MCF 10A (cell line): ENCODE measurements around the gene ENG. TPM values are rescaled to one million over a fixed set of nuclear protein-coding genes. Genes with fewer than 3 reads are reported as not detected.

Experiments
- BruUV-seq: library from RNA; stranded (reverse); fragments of 400-500 nt; replicated peaks from 2 replicates; lab custom pipeline; 2021; lab: Mats Ljungman, UMichigan
- CTCF ChIA-PET: fragments of 300-600 bp; sonication (Branson Sonifier 250); formaldehyde crosslinking; extraction: SDS; loops from one replicate; lab custom pipeline; 2021; ENCODE audit warnings: antibody characterized with exemption, inconsistent platforms; lab: Yijun Ruan, JAX
- POLR2A ChIA-PET: fragments of 300-600, 350-650 bp; sonication (Branson Sonifier 250); formaldehyde crosslinking; extraction: SDS; loops from one replicate; lab custom pipeline; 2020; ENCODE audit warnings: antibody characterized with exemption, inconsistent platforms; lab: Yijun Ruan, JAX
- DNase-seq: peaks from one replicate; pipeline ENCODE4 v3.0.0-alpha.2; 2018; ENCODE audit not compliant: unreplicated experiment
- H3K27ac Mint-ChIP-seq: one replicate; pipeline ENCODE4 v1.8.0; 2022; ENCODE audit warnings: mild to moderate bottlenecking, low read depth, mixed read lengths; ENCODE audit not compliant: unreplicated experiment
- H3K27me3 Mint-ChIP-seq: one replicate; pipeline ENCODE4 v1.8.0; 2022; ENCODE audit warnings: mixed read lengths; ENCODE audit not compliant: insufficient read depth, unreplicated experiment
- H3K36me3 Mint-ChIP-seq: one replicate; pipeline ENCODE4 v1.8.0; 2022; ENCODE audit warnings: mild to moderate bottlenecking, moderate library complexity, mixed read lengths; ENCODE audit not compliant: insufficient read depth, unreplicated experiment
- H3K4me1 Mint-ChIP-seq: one replicate; pipeline ENCODE4 v1.8.0; 2022; ENCODE audit warnings: mixed read lengths; ENCODE audit not compliant: insufficient read depth, unreplicated experiment
- H3K4me3 Mint-ChIP-seq: one replicate; pipeline ENCODE4 v1.8.0; 2022; ENCODE audit warnings: mild to moderate bottlenecking, moderate library complexity, mixed read lengths; ENCODE audit not compliant: unreplicated experiment
- H3K9me3 Mint-ChIP-seq: one replicate; pipeline ENCODE4 v1.8.0; 2022; ENCODE audit warnings: mixed read lengths; ENCODE audit not compliant: unreplicated experiment
- intact Hi-C: fragments of 100-400 bp; cut with micrococcal nuclease; formaldehyde crosslinking; loops from 2 replicates; pipeline ENCODE4 v1.14.1; 2022
- microRNA-seq: library from miRNA; unstranded; fragments of <30 nt; microRNA quantifications from one replicate; pipeline ENCODE4 v1.2.0, GENCODE V29; 2022
- total RNA-seq: library from RNA; stranded (reverse); gene quantifications from 2 replicates; pipeline ENCODE4 v1.2.3, GENCODE V29; 2022
- TF ChIP-seq, protein P1 (sequence below): fragments of 200-600 bp; IDR thresholded peaks from one replicate; pipeline ENCODE4 v1.8.0; 2022; ENCODE audit warnings: antibody characterized with exemption, mild to moderate bottlenecking; ENCODE audit not compliant: unreplicated experiment

The ENG gene
- total RNA-seq, 1 experiment from 2014 or later = 22.1 TPM

DNA sequence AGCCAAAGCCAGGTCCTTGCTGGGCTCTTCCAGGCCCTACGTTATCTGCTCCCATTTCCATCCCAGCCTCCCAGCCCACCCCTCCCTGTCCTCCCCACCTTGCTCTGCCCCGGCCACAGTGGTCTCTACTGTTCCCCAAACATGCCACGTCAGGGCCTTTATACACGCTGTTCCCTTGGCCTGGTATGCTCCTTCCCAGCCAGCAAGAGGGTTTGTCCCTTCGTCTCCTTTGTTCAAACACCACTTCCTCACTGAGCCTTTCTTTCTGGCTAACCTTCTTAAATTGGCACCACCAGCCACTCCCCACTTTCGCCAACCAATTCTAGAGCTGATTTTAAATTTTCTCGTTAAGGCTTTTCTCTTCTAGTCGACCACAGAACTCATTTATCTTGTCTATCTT, 85.8 kb downstream of the ENG start:
- CTCF ChIA-PET = interaction anchor here (1.4 to 1.8 kb wide), 3 partner anchors 16 to 29 kb away, joined by 3 to 6 read pairs (median 3); no protein-coding TSS in a partner anchor
- POLR2A ChIA-PET = interaction anchor here (2.0 to 4.9 kb wide), 2 partner anchors 28 to 33 kb away, joined by 7 to 50 read pairs; partner anchors contain the start of gene TOR2A
- no TSS peak for BruUV-seq
- no peak for DNase-seq
- Mint-ChIP-seq H3K4me1 (no peaks in the 10 kb centered on the region), H3K4me3 (no peak overlapping the region), H3K27me3 (no peaks in the 10 kb centered on the region), H3K27ac (no peak overlapping the region), H3K36me3 (no peaks in the 10 kb centered on the region), H3K9me3 (peaks cover 7% of the 10 kb centered on the region)
- intact Hi-C loops = no loop called here
- TF ChIP-seq, protein P1, sequence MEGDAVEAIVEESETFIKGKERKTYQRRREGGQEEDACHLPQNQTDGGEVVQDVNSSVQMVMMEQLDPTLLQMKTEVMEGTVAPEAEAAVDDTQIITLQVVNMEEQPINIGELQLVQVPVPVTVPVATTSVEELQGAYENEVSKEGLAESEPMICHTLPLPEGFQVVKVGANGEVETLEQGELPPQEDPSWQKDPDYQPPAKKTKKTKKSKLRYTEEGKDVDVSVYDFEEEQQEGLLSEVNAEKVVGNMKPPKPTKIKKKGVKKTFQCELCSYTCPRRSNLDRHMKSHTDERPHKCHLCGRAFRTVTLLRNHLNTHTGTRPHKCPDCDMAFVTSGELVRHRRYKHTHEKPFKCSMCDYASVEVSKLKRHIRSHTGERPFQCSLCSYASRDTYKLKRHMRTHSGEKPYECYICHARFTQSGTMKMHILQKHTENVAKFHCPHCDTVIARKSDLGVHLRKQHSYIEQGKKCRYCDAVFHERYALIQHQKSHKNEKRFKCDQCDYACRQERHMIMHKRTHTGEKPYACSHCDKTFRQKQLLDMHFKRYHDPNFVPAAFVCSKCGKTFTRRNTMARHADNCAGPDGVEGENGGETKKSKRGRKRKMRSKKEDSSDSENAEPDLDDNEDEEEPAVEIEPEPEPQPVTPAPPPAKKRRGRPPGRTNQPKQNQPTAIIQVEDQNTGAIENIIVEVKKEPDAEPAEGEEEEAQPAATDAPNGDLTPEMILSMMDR = no peak

DNA sequence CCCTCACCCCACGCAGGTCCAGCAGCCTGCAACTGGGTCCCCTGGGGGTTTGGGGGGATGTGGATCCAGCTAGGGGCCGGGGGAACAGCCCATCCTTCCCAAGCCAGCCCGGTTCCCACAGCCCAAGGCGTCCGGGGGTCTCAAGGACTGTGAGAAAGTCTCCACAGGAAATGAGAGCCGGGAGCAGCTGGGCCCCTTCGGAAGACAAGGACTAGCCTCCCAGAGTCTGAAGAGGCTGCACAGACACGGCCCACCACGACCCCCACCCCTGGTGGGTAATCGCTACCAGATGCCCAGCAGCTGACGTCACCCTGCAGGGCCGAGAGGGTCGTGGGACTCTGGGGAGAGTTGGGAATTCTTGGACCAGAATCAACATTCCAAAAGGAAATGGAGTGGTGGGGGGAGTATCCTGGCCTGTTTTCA, 86.5 kb downstream of the ENG start:
- POLR2A ChIA-PET = interaction anchor here (2.0 to 4.9 kb wide), 2 partner anchors 27 to 33 kb away, joined by 7 to 50 read pairs; partner anchors contain the start of gene TOR2A
- Mint-ChIP-seq H3K36me3 (no peaks in the 10 kb centered on the region), H3K27me3 (peaks cover 3% of the 10 kb centered on the region), H3K4me1 (no peaks in the 10 kb centered on the region), H3K9me3 (peaks cover 7% of the 10 kb centered on the region), H3K4me3 (no peak overlapping the region), H3K27ac (no peak overlapping the region)
- TF ChIP-seq, protein P1 = no peak
- intact Hi-C loops = no loop called here
- no TSS peak for BruUV-seq
- CTCF ChIA-PET = interaction anchor here (0.6 to 2.6 kb wide), 4 partner anchors 17 to 154 kb away, joined by 3 to 6 read pairs (median 4); no protein-coding TSS in a partner anchor
- DNase-seq = no peak

DNA sequence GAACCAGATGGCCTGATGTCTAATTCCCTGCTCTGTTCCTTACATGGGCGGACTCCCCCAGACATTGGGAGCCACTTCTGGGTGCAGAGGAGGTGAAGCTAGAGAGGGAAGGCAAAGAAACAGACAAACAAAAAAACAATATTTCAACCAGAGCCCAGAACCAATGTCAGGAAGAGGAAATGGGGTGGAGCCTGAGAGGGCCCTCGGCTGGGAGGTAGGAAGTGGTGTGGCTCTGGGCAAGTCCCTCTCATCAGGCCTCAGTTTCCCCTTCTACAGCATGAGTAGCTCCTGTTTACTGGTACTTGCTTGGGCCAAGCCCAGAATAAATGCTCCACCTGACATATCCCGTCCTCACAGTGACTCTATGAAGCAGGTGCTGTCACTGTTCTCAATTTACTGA, 87.0 kb downstream of the ENG start:
- no peaks in the 10 kb centered on the region for H3K4me1 Mint-ChIP-seq
- BruUV-seq = no TSS peak
- no peak overlapping the region for H3K4me3 Mint-ChIP-seq
- no peak for DNase-seq
- CTCF ChIA-PET = interaction anchor here (0.6 to 2.6 kb wide), 4 partner anchors 17 to 154 kb away, joined by 3 to 6 read pairs (median 6); partner anchors contain the start of gene TTC16
- peaks cover 7% of the 10 kb centered on the region for H3K9me3 Mint-ChIP-seq
- POLR2A ChIA-PET = interaction anchor here (4.9 kb wide), 1 partner anchor 27 kb away, joined by 50 read pairs; no protein-coding TSS in a partner anchor
- intact Hi-C loops = no loop called here
- TF ChIP-seq, protein P1 = no peak
- peaks cover 8% of the 10 kb centered on the region for H3K27me3 Mint-ChIP-seq
- no peak overlapping the region for H3K27ac Mint-ChIP-seq
- H3K36me3 Mint-ChIP-seq = no peaks in the 10 kb centered on the region

DNA sequence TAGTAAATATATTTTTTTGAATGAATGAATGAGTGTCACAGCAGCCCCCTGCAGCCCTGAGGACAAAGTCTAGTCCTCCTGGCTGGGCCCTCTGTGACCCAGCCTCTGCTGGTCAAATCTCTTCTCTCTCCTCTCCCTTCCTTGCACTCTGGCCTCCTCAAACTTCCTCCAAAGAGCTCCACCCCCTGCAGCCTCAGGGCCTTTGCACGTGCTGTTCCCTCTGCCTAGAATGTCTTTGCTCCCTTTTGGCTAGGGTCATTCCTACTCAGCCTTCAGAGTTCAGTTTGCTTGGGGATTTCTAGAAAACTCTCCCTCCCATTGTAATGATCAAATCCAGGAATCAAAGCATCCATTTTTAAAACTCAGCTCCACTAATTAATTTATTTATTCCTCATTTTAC, 89.0 kb downstream of the ENG start:
- intact Hi-C loops = no loop called here
- no peaks in the 10 kb centered on the region for H3K4me1 Mint-ChIP-seq
- H3K9me3 Mint-ChIP-seq = peaks cover 7% of the 10 kb centered on the region
- no peak overlapping the region for H3K4me3 Mint-ChIP-seq
- TF ChIP-seq, protein P1 = no peak
- no peaks in the 10 kb centered on the region for H3K36me3 Mint-ChIP-seq
- BruUV-seq = no TSS peak
- peaks cover 15% of the 10 kb centered on the region for H3K27me3 Mint-ChIP-seq
- ChIA-PET CTCF (interaction anchor here (0.9 to 2.6 kb wide), 4 partner anchors 31 to 156 kb away, joined by 3 to 7 read pairs (median 4); partner anchors contain the start of gene TOR2A), POLR2A (interaction anchor here (0.6 to 1.3 kb wide), 5 partner anchors 9 to 1123 kb away, joined by 3 to 6 read pairs (median 3); no protein-coding TSS in a partner anchor)
- no peak for DNase-seq
- H3K27ac Mint-ChIP-seq = no peak overlapping the region

Small RNA genes lying within 50 kb of the gene (microRNA-seq; reads per million reads assigned to microRNA genes)
- gene MIR2861 = not detected
- not detected for gene MIR3960
- gene MIR4672 = not detected

Other genes starting within 250 kb of the ENG start
- gene STXBP1, start 242.4 kb downstream of the ENG start, total RNA-seq = 20.0 and 36.6 TPM in 2 replicates
- gene CFAP157, start 147.7 kb downstream of the ENG start, total RNA-seq = not detected in 2 replicates
- 35.2 and 37.8 TPM in 2 replicates for gene PTRH1, start 139.0 kb downstream of the ENG start, total RNA-seq
- 0.19 and 0.32 TPM in 2 replicates for gene TTC16, start 138.6 kb downstream of the ENG start, total RNA-seq
- 8.4 and 11.3 TPM in 2 replicates for gene TOR2A, start 119.4 kb downstream of the ENG start, total RNA-seq
- gene SH2D3C, start 76.0 kb downstream of the ENG start, total RNA-seq = not detected in 2 replicates
- gene CDK9, start 68.6 kb downstream of the ENG start, total RNA-seq = 62.1 and 84.0 TPM in 2 replicates
- gene FPGS, start 51.8 kb downstream of the ENG start, total RNA-seq = 130 and 131 TPM in 2 replicates
- gene AK1, start 23.0 kb upstream of the ENG start, total RNA-seq = 75.9 and 94.3 TPM in 2 replicates
- 16.5 and 17.6 TPM in 2 replicates for gene ST6GALNAC6, start 44.9 kb upstream of the ENG start, total RNA-seq
- gene ST6GALNAC4, start 62.4 kb upstream of the ENG start, total RNA-seq = 36.3 and 39.5 TPM in 2 replicates
- 4.0 and 5.7 TPM in 2 replicates for gene PIP5KL1, start 76.1 kb upstream of the ENG start, total RNA-seq
- gene DPM2, start 83.2 kb upstream of the ENG start, total RNA-seq = 41.5 and 41.8 TPM in 2 replicates
- 17.5 and 23.9 TPM in 2 replicates for gene EEIG1, start 126.3 kb upstream of the ENG start, total RNA-seq
- gene NAIF1, start 212.7 kb upstream of the ENG start, total RNA-seq = 15.8 and 17.1 TPM in 2 replicates
- gene SLC25A25, start 213.6 kb upstream of the ENG start, total RNA-seq = 11.1 and 15.5 TPM in 2 replicates